ENCODE results near the gene PPM1J.
"Not testable (repeated sequence)": the region's sequence is repeated elsewhere in the genome, so short reads cannot be mapped to it uniquely, and the experiment has no call there.

The PPM1J gene

DNA sequence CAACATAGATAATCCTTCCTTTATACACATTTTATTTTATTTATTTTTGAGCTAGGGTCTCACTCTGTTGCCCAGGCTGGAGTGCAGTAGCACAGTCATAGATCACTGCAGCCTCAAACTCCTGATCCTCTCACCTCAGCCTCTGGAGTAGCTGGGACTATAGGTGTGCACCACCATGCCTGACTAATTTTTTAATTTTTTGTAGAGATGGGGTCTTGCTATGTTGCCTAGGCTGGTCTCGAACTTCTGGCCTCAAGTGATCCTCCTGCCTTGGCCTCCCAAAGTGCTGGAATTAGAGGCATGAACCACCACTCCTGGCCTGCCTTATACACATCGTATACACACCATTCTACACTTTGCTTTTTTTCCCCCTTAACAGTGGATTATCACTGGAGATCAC is 6.2 kb upstream of the PPM1J start:
- not testable (repeated sequence) for DNase-seq

GRCh38 chr1:112720800-112721199 is 5.7 kb upstream of the PPM1J start:
- DNase-seq: no peak

DNA sequence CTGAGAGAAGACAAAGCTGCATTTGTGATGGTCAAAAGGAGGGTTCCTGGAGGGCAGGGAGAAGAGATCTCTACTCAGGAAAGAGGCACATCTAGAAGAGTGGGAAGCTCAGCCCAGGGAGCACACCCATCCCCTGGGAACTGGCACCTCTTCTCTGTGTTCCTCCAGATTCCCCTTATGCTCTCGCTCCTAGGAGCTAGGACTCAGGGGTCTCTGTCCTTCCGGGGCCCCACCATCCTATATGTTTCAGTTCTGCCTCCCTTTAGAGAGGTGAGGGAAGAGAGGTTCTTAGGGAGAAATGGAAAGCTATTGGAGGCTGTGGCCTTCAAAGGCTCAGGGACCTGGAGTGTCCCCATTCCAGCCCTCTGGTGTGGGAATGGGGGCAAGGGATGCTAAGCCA is 4.6 kb upstream of the PPM1J start:
- no peak for DNase-seq

DNA sequence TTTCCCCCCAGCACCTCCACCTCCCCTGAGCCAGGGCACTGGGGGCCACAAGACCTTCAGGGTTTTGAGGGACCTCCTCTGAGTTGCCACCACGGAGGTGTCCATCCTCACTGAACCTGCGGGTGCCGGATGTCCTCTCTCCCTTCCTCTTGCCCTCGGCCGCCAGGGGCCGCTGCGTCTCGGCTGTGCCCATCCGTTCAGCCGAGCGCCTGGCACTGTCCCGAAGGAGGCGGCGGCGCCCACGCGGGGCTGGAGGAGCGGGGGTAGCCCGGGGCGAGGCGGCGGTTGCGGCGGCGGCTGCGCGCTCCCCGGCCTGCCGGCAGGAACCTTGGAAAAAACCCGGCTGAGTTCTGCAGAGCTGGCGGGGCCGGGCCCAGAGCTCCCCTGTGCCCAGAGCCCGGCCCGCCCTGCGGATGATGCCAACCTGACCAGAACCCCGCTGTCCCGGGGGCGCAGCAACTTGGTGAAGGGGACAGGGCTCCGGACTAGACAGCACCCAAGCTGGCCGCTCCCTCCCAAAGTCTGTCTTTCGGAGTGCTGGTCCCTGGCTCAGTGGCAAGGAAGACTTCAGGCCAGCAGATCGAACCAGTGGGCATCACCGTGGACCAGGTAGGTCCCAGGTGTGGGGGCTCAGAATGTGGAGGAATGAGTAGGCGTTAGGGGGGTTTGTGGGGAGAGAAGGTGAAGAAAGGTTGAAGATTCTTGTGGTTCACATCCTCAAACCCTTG is 3.7 kb upstream of the PPM1J start:
- no peak for DNase-seq

GRCh38 chr1:112717263-112717873 is 2.2 kb upstream of the PPM1J start:
- no peak for DNase-seq

- DNase-seq: peak; percentile 54
Observed at GRCh38 chr1:112716133-112716720, 1.1 kb upstream of the PPM1J start.

DNA sequence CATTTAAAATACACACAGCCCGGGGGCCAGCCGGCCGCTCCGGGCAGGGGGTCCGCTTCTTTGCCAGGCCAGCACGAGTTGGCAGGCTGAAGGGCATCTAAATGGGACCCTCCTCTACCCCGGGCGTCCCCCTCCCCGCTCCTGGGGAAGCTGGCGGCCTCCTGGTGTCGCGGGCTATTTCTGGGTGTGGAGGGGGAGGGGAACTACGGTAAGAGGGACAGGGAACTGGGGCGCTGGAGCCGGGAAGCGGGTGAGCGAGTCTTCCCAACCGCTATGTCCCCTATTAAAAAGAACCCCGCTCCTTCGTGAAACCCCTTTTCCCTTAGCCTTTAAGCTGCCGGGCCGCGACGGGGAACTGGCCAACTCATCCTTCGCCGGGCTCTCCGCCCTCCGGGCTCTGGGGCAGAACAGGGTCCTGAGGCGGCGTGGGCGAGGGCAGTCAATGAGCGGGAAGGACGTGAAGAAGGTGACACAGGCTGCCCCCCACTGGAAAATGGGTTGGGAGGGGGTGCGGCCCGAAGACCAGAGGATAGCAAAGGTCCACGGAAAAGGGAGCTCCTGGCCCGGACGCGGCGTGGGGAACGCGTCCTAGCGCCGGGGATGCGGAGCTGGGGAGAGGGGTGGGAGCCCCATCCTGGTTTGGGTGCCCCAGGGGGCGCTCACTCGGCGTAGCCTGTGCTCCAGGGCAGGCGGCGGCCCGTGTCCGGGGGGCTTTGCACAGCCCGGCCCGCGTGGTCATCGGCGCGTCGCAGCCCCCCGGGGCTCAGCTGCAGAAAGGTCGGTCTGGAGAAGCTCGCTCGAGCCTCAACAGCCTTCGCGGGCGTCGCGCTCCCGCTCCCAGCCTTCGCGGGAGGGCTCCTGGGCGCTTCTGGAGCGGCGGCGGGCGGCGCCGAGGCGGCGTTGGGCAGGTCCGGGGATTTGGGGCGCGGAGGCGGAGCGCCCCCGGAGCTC is 544 bp downstream of the PPM1J start:
- DNase-seq: no peak

GRCh38 chr1:112713466-112714312 is 1.4 kb downstream of the PPM1J start:
- no peak for DNase-seq

DNA sequence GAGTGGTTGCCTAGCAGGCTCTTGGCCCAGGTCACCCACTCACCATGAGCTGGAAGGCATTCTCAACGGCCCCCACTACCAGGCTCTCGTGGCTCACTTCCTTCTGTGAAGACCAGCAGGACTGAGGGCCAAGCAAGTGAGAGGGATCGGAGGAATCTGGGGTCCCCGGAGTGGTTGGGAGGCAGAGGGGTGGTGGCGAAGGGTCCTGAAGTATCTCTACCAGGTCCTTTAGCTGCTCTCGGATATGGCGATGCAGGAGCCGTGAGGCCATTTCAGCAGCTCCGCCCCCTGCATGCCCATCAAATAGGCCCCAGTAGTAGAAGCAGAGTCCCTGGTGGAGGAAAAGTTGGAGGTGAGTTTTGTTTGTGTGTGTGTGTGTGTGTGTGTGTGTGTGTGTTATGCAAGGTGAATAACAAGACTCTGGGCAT is 2.4 kb downstream of the PPM1J start:
- DNase-seq: no peak

- DNase-seq: no peak
Observed at GRCh38 chr1:112712191-112712590, 2.9 kb downstream of the PPM1J start.

DNA sequence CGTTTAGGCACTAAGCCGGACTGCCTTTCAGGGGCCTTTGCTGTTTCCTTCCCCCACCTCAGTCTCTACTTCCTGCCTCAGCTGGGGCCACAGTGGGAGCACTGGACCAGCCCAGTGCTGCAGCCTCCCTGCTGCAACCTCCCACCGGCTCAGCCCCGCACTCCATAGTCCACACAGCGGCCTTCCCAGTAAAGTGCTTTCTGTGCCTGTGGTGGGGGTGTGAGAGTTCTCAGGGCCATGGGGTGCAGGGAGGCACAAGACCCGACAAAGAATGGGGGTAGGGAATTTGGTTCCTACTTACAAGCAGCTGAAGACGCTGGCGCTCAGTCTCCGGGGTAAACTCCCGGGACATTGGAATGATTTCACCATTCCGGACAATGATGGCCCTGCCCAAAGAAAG is 3.5 kb downstream of the PPM1J start:
- DNase-seq: no peak

- no peak for DNase-seq
Observed at GRCh38 chr1:112711041-112711440, 4.1 kb downstream of the PPM1J start.

DNA sequence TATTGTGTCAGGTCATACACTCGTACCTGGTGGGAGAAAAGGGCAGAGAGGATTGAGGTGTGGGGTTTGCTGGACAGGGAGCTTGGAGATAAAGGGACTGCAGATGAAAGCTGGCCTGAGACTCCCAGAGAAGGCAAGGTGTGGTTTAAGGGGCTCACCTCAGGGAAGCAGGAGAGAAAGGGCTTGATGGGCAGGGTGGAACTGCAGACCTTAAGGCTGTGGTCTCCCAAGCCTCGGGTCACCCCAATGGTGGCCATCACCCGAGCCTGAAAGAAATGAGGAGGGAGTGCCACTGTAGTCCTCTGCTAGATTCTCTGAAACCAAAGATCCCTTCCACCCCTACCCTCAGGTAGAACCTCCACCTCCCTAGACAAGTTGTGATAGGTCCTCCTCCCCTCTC is 4.5 kb downstream of the PPM1J start:
- DNase-seq: no peak

DNA sequence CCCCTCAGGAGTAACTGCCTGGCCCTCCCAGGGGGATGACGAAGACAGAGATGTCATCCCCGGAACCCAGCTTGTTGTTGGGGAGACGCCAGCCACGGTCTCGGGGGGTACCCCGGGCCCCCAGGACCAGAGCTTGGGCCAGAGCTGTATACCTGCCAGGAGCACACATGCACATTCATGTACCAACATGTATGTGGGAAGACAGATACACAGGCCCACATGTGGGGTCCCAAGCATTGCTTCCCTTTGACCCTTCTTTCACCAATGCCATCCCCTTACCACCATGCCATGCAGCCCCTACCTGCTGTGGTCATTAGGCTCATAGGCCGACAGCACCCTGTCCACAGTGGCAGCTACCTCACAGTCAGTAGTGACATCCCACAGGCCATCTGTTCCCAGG is 5.0 kb downstream of the PPM1J start:
- no peak for DNase-seq

GRCh38 chr1:112708489-112708888 is 6.6 kb downstream of the PPM1J start:
- no peak for DNase-seq

DNA sequence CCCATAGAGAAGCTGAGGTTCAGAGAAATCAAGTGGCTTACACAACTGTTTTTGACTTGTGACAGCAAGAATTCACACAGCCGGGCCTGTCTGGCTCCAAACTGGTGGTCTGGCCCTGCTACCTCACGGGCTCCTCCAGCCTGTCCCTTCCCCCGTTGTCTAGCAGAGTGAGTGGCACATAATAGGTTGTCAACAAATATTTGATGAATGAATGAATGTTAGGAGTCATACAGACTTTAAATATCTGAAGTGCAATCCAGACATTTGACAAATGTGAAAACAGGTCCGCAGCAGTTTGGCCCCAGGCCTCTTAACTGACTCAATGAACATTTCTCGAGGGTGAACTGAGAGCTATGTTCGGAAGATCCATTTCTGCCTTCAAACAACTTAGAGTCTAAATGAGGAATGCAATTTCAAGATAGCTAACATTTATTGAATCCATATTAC is 7.1 kb downstream of the PPM1J start:
- DNase-seq: no peak

- DNase-seq: peak; percentile 47
Observed at GRCh38 chr1:112707221-112708001, 7.7 kb downstream of the PPM1J start.

DNA sequence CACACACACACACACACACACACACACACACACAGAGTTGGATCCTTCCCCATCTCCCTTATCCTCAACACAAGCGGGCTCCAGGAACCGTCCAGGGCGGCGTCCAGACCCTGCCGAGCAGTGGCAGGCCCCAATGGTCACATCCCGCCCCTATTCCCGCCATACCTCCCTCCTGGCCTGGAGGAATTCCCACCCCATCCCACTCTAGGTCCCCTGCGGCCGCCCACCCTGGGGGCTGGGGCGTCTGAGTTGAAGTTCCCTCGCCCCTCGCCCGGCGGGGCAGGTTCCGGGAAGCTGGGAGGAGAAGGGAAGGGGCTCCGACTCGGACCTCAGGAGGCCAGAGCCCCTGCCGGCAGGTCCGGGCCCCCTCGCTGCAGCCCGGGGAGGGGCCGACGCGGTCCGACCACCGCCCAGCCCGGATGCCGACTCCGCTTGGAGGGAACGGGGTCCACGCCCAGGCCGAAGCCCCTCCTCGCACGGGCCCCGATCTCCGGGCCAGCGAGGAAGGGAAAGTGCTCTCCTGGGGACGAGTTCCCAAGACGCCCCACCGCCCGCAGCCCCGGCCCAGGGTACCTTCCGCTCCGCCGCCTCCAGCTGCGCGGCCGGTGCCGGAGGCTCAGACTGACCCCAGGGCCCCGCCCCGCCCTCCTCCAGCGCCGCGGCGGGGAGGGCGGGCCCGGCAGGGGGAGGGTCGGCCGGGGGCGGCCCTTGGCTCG is 8.5 kb downstream of the PPM1J start, which contains the start of gene RHOC:
TSS of gene RHOC (minus strand) at position 623 of the 716 bp plus-strand sequence. CDS start 3,328 bp downstream, outside the sequence.
- no peak for DNase-seq

DNA sequence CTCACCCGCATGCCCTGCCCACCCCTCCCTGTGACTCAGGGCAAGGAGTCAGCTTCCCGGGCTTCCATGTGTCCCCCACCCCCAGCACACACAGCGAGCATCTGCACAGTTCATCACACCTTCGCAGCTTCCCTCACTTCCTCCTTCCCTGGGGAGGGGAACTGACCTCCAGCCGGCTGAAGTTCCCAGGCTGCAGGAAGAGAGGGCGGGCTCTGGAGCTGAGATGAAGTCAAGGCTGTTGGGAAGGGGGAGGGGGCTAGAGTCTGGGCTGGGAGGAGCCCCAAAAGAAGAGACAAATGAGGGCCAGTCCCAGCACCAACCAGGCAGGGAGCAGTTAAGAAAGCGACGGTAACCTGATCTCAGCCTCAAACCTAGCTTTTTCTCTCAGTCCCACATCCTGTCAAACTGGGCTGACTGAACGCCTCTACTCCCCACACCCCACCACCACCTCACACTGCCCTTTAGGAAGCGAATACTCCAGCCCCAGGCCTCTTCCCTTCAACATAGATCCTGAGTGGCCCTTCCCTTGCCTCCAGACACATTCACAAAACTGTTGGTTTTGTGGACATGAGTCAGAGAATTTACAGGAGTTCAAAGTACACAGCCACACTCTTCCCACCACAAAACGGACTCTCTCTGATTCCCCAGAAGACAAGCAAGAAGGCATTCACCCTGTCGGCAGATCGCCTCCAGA is 10.1 kb downstream of the PPM1J start:
- DNase-seq: peak; percentile 93

GRCh38 chr1:112704391-112704933 is 10.7 kb downstream of the PPM1J start:
- DNase-seq: no peak

Data from DMS 273 treated with DMSO at 0.1 percent for 48 hours (cell line).